Hypothalamus (tissue), 51 donors: ENCODE data around the gene SHD.
"Not testable (repeated sequence)": the region's sequence is repeated elsewhere in the genome, so short reads cannot be mapped to it uniquely, and the experiment has no call there.

ENCODE experiments used
- DNase-seq, 51 donors: peaks; one replicate each; lab custom pipeline; 2025; lab: John Stamatoyannopoulos, UW

SHD gene

DNA sequence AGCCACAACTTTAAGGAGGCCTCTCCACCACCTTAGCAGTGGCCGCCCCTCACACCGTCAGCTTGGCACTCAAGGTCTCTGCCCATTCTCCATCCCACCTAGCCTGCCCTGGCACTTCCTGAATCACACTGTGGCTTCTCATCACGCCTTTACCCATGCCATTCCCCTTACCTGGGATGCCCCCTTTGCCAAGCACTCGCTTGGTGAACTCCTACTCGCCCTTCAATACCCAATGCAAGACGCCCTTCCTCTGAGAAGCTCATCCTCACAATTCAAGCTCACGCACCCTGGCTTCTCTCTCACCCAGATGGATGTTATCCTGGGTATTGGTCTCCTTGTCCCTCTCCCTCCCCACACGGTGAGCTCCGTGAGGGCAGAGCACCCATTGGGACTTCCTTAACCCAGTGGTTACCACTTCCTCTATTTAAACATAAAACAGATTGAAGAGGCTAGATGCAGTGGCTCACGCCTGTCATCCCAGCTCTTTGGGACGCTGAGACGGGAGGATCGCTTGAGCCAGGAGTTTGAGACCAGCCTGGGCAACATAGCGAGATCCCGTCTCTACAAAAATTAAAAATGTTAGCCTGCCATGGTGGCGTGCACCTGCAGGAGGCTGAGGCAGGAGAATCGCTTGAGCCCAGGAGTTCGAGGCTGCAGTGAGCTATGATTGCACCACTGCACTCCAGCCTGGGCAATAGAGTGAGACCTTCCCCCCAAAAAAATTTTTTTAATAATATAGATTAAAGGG is 12.6 kb upstream of the SHD start:
- no peak for DNase-seq

DNA sequence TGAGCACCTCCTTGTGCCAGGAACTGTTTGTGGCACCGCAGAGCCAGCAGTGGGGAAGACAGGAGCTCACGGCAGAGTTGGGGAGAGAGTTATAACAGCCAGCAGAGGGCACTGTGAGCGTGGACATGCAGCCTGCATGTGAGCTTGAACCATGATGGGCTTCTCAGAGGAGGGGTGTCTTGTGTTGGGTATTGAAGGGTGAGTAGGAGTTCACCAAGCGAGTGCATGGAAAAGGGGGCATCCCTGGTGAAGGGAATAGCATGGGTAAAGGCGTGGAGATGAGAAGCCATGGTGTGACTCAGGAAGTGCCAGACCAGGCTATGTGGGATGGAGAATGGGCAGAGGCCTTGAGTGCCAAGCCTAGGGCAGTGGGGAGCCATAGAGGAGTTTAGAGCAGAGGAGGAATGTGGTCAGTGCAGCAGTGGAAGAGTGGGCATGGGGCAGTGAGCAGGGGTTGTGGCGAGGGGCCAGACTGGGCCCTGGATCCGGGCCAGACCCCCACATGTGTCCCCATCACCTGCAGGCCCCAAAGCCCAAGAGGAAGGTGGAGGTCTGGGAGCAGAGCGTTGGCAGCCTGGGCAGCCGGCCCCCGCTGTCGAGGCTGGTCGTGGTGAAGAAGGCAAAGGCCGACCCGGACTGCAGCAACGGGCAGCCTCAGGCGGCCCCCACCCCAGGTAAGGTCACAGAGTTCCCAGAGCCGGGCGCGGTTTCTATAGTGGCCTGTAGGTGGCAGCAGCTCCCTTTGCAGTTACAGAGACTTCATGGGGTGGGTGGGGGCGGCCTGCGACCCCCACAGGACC is 11.8 kb upstream of the SHD start:
- peak in 16 of 51 donors; percentile 5 to 40 (median 18) for DNase-seq

DNA sequence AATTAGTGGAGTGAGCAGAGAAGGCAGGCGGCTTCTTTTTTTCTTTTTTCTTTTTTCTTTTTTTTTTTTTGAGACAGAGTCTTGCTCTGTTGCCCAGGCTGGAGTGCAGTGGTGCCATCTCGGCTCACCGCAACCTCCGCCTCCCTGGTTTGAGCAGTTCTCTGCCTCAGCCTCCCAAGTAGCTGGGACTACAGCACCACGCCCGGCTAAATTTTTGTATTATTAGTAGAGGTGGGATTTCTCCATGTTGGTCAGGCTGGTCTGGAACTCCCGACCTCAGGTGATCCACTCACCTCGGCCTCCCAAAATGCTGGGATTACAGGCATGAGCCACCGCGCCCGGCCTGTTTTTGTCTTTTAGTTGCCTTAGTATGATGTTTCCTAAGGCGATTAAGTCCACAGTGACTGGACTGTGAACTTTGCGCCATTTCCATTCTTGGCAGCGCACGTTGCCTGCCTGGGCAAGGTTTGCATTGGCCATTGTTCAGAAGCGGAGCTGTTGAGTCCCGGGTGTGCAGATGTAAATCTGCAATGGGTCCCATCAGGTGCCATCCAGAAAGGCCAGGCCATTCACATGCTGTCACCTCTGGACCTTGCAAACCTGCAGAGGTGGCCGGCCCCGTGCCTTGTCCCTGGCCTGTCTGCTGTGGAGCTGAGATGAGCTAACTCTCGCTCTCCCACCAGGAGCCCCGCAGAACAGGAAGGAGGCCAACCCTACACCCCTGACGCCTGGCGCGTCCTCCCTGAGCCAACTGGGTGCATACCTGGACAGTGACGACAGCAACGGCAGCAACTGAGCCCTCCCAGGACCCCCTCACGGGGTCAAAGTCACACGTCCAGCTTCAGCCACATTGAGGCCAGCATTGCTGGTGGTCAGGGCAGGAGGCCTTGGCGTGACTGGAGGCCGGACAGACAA is 10.9 kb upstream of the SHD start:
- DNase-seq, result no peak

DNA sequence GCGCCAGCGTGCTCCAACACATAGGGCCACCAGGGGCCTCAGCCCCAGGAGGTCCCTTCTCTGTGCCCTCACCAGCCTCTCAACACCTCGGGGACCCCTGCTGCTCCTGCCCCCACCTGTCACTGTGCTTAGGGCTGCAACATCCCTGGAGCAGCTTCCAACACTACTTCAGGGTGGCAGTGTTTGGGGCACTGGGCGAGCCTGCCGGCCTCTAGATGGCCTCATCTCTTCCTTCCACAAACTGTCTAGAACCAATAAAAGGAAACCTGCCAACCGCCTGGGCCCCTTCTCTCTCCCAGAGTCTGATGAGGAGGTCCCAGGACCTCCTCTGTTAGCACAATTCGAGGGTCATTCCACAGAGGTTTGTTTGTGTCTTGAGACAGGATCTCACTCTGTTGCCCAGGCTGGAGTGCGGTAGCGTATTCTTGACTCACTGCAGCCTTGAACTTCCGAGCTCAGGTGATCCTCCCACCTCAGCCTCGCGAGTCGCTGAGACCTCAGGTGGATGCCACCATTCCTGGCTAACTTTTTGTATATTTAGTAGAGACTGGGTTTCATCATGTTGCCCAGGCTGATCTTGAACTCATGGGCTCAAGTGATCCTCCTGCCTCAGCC is 10.1 kb upstream of the SHD start:
- no peak for DNase-seq

DNA sequence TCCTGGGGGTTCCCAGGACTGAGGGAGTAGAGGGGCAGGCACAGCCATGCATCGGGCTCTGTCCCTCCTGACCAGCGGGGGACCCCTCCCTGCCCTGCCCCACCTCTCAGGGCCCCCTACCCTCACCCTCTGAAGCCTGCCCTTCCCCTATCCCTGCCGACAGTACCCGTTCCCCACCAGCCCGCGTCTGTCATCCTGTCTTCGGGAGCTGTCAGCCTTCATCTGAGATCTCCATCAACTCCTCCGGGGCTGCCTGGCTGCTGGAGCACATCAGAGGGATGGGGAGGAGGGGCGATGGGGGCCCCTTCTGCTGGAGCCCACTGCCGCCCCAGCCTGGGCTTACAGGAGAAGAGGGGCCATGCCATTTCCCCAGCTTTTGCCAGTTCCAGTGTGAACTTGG is 6.2 kb upstream of the SHD start:
- no peak for DNase-seq

DNA sequence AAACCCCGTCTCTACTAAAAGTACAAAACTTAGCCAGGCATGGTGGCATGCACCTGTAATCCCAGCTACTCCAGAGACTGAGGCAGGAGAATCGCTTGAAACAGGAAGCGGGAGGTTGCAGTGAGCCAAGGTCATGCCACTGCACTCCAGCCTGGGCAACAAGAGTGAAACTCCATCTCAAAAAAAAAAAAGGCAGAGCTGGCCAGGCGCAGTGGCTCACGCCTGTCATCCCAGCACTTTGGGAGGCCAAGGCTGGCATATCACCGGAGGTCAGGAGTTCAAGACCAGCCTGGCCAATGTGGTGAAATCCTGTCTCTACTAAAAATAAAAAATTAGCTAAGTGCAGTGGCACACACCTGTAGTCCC is 4.8 kb upstream of the SHD start:
- not testable (repeated sequence) for DNase-seq

DNA sequence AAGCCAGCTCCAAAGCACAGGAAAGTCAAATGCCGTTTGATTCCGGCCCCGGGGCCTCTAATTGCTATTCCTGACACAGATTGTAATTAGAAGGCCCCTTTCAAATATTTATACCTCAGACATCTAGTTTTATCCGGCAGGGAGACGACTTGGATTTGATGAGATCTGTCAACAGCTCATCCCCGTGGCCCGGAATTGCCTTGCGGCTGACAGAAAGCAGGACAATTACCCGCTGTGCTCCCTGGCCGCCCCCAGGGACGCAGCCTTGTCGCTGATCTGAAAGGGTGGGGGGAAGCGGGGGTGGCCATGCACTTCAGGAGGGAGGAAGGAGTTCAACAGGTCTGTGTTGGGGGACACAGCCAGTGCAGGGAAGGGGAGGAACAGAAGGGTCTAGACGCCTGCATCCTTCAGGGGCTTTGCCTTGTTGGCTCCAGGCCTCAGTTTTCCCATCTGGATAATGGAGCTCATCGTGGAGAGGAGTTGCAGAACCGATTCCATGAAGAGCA is 1.8 kb upstream of the SHD start:
- DNase-seq, result no peak

DNA sequence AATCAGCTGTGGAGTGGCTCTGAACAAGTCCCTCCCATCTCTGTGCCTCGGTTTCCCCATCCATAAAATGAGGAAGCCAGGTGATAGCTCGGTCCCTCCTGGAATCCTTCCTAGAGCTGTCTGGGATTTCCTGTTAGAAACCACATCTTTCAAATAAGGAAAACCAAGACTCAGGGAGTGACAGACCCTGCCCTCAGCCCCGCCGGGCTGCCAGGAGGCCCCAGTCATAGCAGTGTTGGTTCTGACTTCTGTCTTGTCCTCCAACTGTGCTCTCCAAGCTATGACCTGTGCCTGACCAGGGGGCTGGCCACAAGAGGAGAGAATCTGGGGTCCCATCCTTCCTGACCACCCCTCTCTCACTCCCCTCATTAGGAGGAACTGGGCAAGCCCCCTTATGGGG is 1.1 kb upstream of the SHD start:
- no peak for DNase-seq

DNA sequence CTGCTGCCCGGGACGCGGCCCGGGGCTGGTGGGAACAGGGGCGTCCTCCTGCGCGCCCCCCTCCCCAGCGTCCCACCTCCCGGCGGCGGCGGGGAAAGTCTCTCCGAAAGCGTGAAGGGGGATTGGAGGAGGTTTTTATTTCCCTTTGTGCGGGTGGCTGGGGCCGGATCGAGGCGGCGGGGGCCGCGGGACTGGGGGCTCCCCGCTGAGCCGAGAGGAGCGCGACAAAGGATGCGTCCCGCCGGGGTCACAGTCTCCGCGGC is 132 bp downstream of the SHD start:
- no peak for DNase-seq

DNA sequence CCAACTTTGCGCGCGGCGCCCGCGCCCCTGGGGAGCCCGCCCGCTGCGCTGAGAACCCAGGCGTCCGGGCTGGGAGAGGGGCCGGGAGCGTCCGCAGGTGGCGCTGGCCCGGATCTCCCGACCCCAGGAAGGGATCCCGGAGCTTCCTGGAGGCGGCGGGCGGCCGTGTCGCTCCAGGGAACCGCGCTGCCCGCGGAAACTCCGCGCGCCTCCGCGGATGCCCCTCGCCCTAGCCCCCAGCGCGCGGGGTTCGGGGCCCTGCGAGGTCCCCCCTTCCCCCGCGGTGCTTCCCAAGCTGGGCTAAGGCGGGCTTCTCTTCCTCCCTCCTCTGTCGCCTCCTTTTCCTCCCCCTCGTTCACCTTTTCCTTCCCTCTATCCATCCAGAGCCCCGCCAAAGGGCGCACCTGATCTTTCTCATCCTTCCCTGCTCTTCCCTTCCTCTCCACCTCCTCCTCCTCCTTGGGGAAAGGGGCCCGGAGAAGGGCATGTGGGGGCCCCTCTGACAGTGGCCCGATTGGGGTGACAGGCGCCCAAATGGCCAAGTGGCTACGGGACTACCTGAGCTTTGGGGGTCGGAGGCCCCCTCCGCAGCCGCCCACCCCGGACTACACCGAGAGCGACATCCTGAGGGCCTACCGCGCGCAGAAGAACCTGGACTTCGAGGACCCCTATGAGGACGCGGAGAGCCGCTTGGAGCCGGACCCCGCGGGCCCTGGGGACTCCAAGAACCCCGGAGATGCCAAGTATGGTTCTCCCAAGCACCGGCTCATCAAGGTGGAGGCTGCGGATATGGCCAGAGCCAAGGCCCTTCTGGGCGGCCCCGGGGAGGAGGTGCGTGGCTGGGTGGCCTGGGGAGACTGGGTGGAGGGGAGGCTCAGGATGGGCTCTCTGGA is 710 bp downstream of the SHD start:
- DNase-seq, result no peak

DNA sequence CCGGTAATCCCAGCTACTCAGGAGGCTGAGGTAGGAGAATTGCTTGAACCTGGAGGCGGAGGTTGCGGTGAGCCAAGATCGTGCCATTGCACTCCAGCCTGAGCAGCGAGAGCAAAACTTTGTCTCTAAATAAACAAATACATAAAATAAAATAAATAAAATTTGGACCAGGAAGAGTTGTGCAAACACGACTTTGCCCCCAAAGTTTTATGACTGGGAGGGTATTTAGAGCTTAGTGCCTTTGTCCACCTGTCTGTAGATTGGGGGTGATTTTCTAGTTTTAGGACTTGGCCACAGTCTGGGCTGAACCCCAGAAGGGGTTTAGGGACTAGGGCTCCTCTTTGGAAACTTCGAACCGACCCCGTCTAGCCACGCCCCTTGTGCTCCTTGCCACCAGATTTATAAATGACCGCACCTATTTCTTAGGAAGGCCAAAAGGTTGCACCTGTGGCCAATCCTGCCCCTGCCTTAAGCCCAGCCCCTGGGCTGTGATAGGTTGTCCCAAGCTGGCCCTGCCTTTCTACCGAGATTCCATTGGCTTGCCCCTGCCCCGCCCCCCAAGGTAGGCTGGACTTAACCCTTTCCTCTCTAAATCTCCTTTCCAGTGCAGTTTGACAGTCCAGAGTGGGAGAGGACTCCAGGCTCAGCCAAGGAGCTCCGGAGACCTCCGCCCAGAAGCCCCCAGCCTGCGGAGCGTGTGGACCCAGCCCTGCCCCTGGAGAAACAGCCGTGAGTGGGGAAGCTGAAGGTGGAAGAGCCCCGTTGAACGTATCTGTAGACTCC is 5.3 kb downstream of the SHD start:
- no peak for DNase-seq

DNA sequence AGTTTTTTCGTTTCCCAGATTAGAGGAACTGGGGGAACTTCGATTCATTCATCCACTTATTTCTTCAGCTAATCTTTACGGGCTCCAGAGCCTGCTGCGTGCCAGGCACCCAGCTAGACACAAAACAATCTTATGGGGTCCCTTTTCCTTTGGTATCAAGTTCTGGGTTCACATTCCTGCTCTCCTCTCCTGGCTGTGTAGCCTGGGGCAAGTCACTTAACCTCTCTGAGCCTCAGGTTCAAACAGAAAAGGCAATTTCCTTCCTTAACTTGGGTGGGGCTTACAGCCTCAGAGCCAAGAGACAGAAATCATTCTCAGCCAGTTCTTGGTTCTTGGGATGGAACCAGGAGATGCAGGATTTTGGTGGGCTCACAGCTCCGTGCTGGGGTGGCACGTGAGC is 5.9 kb downstream of the SHD start:
- no peak for DNase-seq

DNA sequence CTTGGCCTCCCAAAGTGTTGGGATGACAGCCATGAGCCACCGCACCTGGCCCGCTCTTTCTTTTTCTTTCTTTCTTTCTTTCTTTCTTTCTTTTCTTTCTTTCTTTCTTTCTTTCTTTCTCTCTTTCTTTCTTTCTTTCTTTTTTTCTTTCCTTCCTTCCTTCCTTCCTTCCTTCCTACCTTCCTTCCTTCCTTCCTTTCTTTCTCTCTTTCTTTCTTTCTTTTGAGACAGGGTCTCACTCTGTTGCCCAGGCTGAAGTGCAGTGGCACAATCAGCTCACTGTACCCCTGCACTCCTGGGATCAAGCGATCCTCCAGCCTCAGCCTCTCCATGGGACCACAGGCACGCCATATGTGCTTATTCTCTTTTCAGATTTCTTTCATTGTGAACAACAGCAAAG is 7.1 kb downstream of the SHD start:
- DNase-seq, result not testable (repeated sequence)

DNA sequence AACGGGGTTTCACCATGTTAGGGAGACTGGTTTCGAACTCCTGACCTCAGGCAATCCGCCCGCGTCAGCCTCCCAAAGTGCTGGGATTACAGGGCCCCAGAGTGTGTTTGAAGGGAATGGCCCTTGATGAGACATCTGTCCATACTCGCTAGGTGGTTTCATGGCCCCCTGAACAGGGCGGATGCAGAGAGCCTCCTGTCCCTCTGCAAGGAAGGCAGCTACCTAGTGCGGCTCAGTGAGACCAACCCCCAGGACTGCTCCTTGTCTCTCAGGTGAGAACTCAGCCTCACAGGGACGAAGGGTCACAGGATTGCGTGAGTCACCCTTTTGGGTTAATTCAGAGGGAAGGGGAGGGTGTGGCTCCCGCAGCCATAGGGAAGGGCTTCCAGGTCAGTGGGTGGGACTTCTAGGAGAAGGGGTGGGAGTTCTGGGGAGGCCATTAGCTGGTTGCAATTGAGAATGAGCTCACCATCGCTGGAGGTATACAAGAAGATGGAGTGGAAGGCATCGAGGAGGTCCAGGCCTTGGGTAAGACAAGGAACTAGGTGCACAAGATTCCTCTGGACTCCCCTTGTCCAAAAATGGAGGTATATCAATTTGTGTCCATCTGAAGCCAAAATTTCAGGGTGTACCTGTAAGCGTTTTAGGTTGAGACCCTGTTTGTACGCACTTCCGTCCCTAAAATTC is 9.2 kb downstream of the SHD start:
- DNase-seq, result no peak

DNA sequence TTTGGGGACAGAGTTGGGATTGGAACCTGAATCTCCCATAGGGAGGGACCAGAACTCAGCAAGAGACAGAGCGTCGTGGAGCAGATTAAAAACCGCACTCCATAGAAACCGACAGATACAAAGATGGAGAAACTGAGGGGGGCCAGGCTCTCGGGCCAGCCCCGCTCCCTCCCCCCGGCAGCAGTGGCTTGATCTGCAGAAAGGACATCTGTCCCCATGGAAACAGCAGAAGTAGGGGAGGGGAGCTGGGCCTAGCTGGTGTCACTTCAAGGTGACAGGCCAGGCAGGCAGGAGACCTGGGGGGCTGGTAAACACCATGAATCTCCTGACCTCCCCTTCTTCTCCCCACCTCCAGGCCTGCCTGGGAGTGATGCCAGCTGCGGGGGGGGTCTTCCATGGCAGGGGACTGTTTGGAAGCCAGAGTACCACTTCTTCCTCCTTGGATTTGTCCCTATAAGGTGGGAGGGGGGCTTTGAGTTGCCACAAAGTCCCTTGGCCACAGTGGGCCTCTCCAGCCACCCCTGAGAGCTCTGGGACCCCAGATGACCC is 12.2 kb downstream of the SHD start:
- DNase-seq, result no peak

DNA sequence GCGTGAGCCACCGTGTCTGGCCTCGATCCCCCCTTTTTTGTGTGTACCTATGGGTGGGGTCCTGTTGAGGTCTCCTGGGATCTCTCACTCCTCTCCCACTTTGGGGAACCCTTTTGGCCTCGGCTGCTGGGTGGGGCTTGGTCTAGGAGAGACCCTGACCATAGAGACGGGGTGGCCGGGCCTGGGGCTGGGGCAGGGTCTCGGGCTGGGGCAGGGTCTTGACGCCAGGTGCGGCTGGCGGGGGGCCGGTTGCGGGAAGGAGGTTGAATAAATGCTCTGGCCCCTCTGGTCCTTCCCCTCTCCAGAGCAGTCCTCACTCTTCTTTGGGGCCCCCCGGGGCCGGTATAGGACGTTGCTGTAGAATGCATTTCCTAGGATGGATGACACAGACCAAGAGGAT is 13.4 kb downstream of the SHD start:
- DNase-seq, result no peak

DNA sequence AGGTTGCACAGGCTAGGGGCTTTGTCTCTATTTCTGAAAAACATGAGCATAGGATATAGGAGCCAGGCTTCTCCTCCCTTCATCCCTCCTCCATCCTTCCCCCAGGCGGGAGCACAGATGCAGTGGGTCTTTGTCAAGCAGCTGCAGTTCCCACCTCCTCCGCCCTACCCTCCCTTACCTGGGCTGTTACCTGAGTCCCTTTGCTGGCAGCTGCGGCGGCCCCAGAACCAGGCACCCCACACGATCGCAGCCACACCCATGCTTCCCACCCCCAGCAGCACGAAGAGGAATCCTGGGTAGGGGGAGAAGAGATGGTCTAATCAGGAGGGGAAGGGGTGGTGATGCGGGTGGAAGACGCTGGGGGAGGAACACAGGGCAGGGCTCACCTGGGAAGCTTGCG is 15.3 kb downstream of the SHD start:
- DNase-seq, result no peak
